NB4 (cell line): ENCODE results near the gene MRI1.

Experiments
- DNase-seq: peaks from one replicate; pipeline ENCODE4 v3.0.0; 2010; ENCODE audit warnings: low read depth
- H3K4me3 ChIP-seq: one replicate; pipeline ENCODE4 v1.5.1; 2011; ENCODE audit warnings: mild to moderate bottlenecking, low read depth, low read length, moderate library complexity
- CTCF ChIP-seq: IDR thresholded peaks from one replicate; pipeline ENCODE4 v1.5.1; 2012; ENCODE audit warnings: low read depth, low read length
- MAX ChIP-seq: IDR thresholded peaks from 2 replicates; pipeline ENCODE4 v1.6.1; 2011; ENCODE audit warnings: low read depth, low read length
- MYC ChIP-seq: IDR thresholded peaks from 2 replicates; pipeline ENCODE4 v1.6.1; 2011; ENCODE audit warnings: low read depth, low read length
- POLR2A ChIP-seq: IDR thresholded peaks from 2 replicates; pipeline ENCODE4 v1.6.1; 2011; ENCODE audit warnings: mild to moderate bottlenecking; ENCODE audit not compliant: insufficient read length; ENCODE audit errors: extremely low read depth

Gene MRI1

GRCh38 chr19:13799669-13800068 is 35.3 kb downstream of the MRI1 start:
- H3K4me3 ChIP-seq = no peak overlapping the region
- TF ChIP-seq MAX (no peak), CTCF (no peak), MYC (no peak), POLR2A (no peak)
- no peak for DNase-seq

GRCh38 chr19:13803038-13803437 is 38.7 kb downstream of the MRI1 start:
- TF ChIP-seq MYC (no peak), POLR2A (no peak), CTCF (no peak), MAX (no peak)
- no peak for DNase-seq
- no peak overlapping the region for H3K4me3 ChIP-seq

GRCh38 chr19:13804830-13805683 is 40.7 kb downstream of the MRI1 start:
- no peak overlapping the region for H3K4me3 ChIP-seq
- DNase-seq = no peak
- TF ChIP-seq MYC = no peak
- TF ChIP-seq MAX = no peak
- TF ChIP-seq CTCF = peak; percentile 17

GRCh38 chr19:13806728-13807127 is 42.4 kb downstream of the MRI1 start:
- TF ChIP-seq MYC (no peak), CTCF (no peak), POLR2A (no peak), MAX (no peak)
- H3K4me3 ChIP-seq = no peak overlapping the region
- DNase-seq = no peak

GRCh38 chr19:13807421-13808021 is 43.2 kb downstream of the MRI1 start:
- DNase-seq = no peak
- H3K4me3 ChIP-seq = no peak overlapping the region
- TF ChIP-seq CTCF (no peak), MYC (no peak), MAX (no peak), POLR2A (no peak)
